HepG2 (cell line): ENCODE measurements around the gene SHANK2. TPM values are rescaled to one million over a fixed set of nuclear protein-coding genes. Genes with fewer than 3 reads are reported as not detected.

Source experiments
- CREM ChIP-seq, 2 experiments: sonication (generic) in 1 of 2; formaldehyde crosslinking in 1 of 2; IDR thresholded peaks; 2 replicates each; pipeline versions ENCODE4 v1.4.0 to v1.6.1; 2016 to 2020; ENCODE audit warnings: antibody characterized with exemption in 1 of 2, mild to moderate bottlenecking in 1 of 2, missing genetic modification reagents in 1 of 2
- DNMT3B ChIP-seq: conservative IDR thresholded peaks from 2 replicates; pipeline ENCODE4 v1.6.1; 2016; ENCODE audit warnings: missing biosample characterization, control low read depth
- EEA1 ChIP-seq: sonication (generic); formaldehyde crosslinking; IDR thresholded peaks from 2 replicates; pipeline ENCODE4 v1.5.1; 2020; ENCODE audit warnings: mild to moderate bottlenecking, missing genetic modification reagents, borderline replicate concordance
- FOSL2 ChIP-seq: sonication (generic); formaldehyde crosslinking; IDR thresholded peaks from 2 replicates; pipeline ENCODE4 v1.4.0; 2020; ENCODE audit warnings: missing genetic modification reagents
- GFI1 ChIP-seq: sonication (generic); formaldehyde crosslinking; IDR thresholded peaks from 2 replicates; pipeline ENCODE4 v1.5.0; 2020; ENCODE audit warnings: missing genetic modification reagents, mild to moderate bottlenecking, borderline replicate concordance
- GLI4 ChIP-seq: sonication (generic); formaldehyde crosslinking; IDR thresholded peaks from 2 replicates; pipeline ENCODE4 v1.5.1; 2020; ENCODE audit warnings: missing genetic modification reagents, mild to moderate bottlenecking, moderate library complexity, borderline replicate concordance
- HNRNPK ChIP-seq: fragments of 200-400 bp; formaldehyde crosslinking; IDR thresholded peaks from 2 replicates; pipeline ENCODE4 v1.6.1; 2018; ENCODE audit warnings: low read length, low read depth, moderate library complexity, mild to moderate bottlenecking; ENCODE audit not compliant: poor library complexity, severe bottlenecking
- HOXA9 ChIP-seq: sonication (generic); formaldehyde crosslinking; IDR thresholded peaks from 2 replicates; pipeline ENCODE4 v1.8.1; 2022; ENCODE audit warnings: missing genetic modification reagents, mild to moderate bottlenecking, moderate library complexity, borderline replicate concordance
- MEIS1 ChIP-seq: sonication (generic); formaldehyde crosslinking; IDR thresholded peaks from 2 replicates; pipeline ENCODE4 v1.9.0; 2021; ENCODE audit warnings: mild to moderate bottlenecking, missing genetic modification reagents, moderate library complexity, borderline replicate concordance
- MTA3 ChIP-seq: sonication (generic); formaldehyde crosslinking; IDR thresholded peaks from 2 replicates; pipeline ENCODE4 v1.4.0; 2020; ENCODE audit warnings: missing genetic modification reagents
- MZF1 ChIP-seq: sonication (generic); formaldehyde crosslinking; IDR thresholded peaks from 2 replicates; pipeline ENCODE4 v1.8.1; 2023; ENCODE audit warnings: mild to moderate bottlenecking, missing genetic modification reagents, borderline replicate concordance
- NBN ChIP-seq: fragments of 450-650 bp; conservative IDR thresholded peaks from 2 replicates; pipeline ENCODE4 v1.6.1; 2017
- NR2F6 ChIP-seq, 2 experiments: IDR thresholded peaks; 2 replicates each; pipeline ENCODE4 v1.6.1; 2016; ENCODE audit warnings: antibody characterized with exemption in 1 of 2, mild to moderate bottlenecking in 1 of 2
- SOX13 ChIP-seq, 3 experiments: fragments of 450-650 bp in 1 of 3; sonication (generic) in 1 of 3; formaldehyde crosslinking in 1 of 3; IDR thresholded peaks in 2 of 3; conservative IDR thresholded peaks in 1 of 3; 2 replicates each; pipeline versions ENCODE4 v1.5.0 to v1.6.1; 2016 to 2020; ENCODE audit warnings: antibody characterized with exemption in 1 of 3, mild to moderate bottlenecking in 1 of 3, missing compliant biosample characterization in 1 of 3, missing genetic modification reagents in 1 of 3, moderate library complexity in 1 of 3
- SP140L ChIP-seq: sonication (generic); formaldehyde crosslinking; IDR thresholded peaks from 2 replicates; pipeline ENCODE4 v1.4.0; 2020; ENCODE audit warnings: missing genetic modification reagents, borderline replicate concordance
- SP2 ChIP-seq: sonication (generic); formaldehyde crosslinking; IDR thresholded peaks from 2 replicates; pipeline ENCODE4 v1.5.1; 2020; ENCODE audit warnings: mild to moderate bottlenecking, missing genetic modification reagents
- TEAD3 ChIP-seq: optimal IDR thresholded peaks from 2 replicates; pipeline ENCODE3; 2016; ENCODE audit warnings: borderline replicate concordance
- ZBTB8A ChIP-seq: sonication (generic); formaldehyde crosslinking; IDR thresholded peaks from 2 replicates; pipeline ENCODE4 v1.4.0; 2020; ENCODE audit warnings: mild to moderate bottlenecking, low read depth, missing genetic modification reagents, borderline replicate concordance
- ZFP1 ChIP-seq: IDR thresholded peaks from 2 replicates; pipeline ENCODE4 v1.6.1; 2016
- ZKSCAN8 ChIP-seq: IDR thresholded peaks from 2 replicates; pipeline ENCODE4 v1.6.1; 2016; ENCODE audit warnings: borderline replicate concordance, missing genetic modification reagents, missing compliant biosample characterization
- ZNF296 ChIP-seq: sonication (generic); formaldehyde crosslinking; conservative IDR thresholded peaks from 2 replicates; pipeline ENCODE4 v1.5.0; 2020; ENCODE audit warnings: mild to moderate bottlenecking, missing genetic modification reagents
- ZNF333 ChIP-seq: sonication (generic); formaldehyde crosslinking; IDR thresholded peaks from 2 replicates; pipeline ENCODE4 v1.4.0; 2020; ENCODE audit warnings: mild to moderate bottlenecking, missing genetic modification reagents, borderline replicate concordance
- ZNF343 ChIP-seq: sonication (generic); formaldehyde crosslinking; IDR thresholded peaks from 2 replicates; pipeline ENCODE4 v1.4.0; 2020; ENCODE audit warnings: mild to moderate bottlenecking, missing genetic modification reagents
- ZNF777 ChIP-seq: sonication (generic); formaldehyde crosslinking; IDR thresholded peaks from 2 replicates; pipeline ENCODE4 v1.4.0; 2020; ENCODE audit warnings: missing genetic modification reagents
- ZNF891 ChIP-seq: sonication (generic); formaldehyde crosslinking; IDR thresholded peaks from 2 replicates; pipeline ENCODE4 v1.5.0; 2020; ENCODE audit warnings: mild to moderate bottlenecking, missing genetic modification reagents
- polyA plus RNA-seq, 8 experiments: library from polyadenylated mRNA; depleted of rRNA in 3 of 8; stranded (reverse) in 7 of 8; unstranded in 1 of 8; fragments of >200 nt; fragmentation: Illumina TruSeq in 4 of 8; extraction: Trizol in 4 of 8; gene quantifications; 2 replicates each; pipeline versions ENCODE4 v1.2.1 to v1.2.3, GENCODE V29; 2011 to 2016; ENCODE audit warnings: low read depth in 4 of 8, missing spikeins in 1 of 8, mixed read lengths in 1 of 8; ENCODE audit not compliant: insufficient read depth in 1 of 8
- total RNA-seq, 5 experiments: library from RNA; depleted of rRNA; stranded (reverse); fragments of >200 nt; fragmentation: Illumina TruSeq; extraction: Trizol; gene quantifications; 2 replicates each; pipeline ENCODE4 v1.2.3, GENCODE V29; 2016; ENCODE audit warnings: low read depth in 1 of 5
- TF ChIP-seq, protein P1 (sequence below): sonication (generic); formaldehyde crosslinking; IDR thresholded peaks from 2 replicates; pipeline ENCODE4 v1.4.0; 2020; ENCODE audit warnings: missing genetic modification reagents
- TF ChIP-seq, protein P2 (sequence below): sonication (generic); formaldehyde crosslinking; IDR thresholded peaks from 2 replicates; pipeline ENCODE4 v1.4.0; 2020; ENCODE audit warnings: missing genetic modification reagents, borderline replicate concordance

SHANK2 gene
- total and polyA plus RNA-seq, 2 of the 13 experiments (the other 11 are each of a cell fraction or from before 2014, with no cell fraction given) = 10.2 to 13.0 TPM

DNA sequence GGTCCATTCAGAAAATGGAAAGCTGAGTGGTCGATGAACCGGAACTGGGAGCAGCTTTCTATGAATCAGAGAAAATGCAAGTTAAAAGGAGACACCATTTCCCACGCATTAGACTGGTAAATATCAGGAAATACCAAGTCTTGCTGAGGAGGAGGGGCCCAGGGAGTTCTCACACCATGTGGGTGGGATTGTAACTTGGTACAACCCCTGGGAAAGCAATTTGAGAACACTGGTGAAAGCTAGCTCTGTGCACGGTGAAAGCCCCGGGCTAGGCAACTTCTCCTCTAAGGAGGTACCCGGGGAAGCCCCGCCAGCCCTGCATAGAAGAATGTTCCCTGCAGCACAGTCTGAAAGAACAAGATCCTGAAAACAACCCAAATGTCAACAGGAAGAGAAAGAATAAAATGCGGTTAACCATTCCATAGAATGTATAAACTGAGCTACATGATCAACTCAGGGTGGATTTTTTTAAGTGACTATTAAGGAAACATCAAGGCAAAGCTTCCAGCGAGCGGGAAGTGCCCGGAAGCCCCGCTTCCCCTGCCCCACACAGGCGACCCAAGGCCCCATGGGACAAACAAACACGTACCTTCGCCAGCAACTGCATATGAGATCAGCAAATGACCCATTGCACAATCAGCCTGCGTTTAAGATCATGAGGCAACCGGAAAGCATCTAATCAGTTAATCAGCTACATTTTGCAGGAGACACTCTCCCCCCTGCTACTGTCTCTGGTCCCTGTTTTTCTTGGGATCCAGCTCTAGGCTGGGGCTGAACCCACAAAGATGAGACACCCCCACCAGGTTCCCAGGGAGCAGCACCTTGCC is 11.3 kb downstream of the SHANK2 start (continued):
- TF ChIP-seq SOX13 (IDR thresholded peaks at IDR 0.05) = peak; percentile 72; the same call in 1 of the 2 replicates
- peak in 1 of 2 experiments; percentile 83; a peak in 2 of 4 replicates for TF ChIP-seq SOX13 (CRISPR knock-in tag; conservative IDR thresholded peaks at IDR 0.05 in 1 of 2, IDR thresholded peaks at IDR 0.05 in 1 of 2)
- TF ChIP-seq TEAD3 (CRISPR knock-in tag) = peak; percentile 85
- no peak for TF ChIP-seq EEA1
- peak; percentile 76 for TF ChIP-seq CREM (IDR thresholded peaks at IDR 0.05)
- no peak for TF ChIP-seq CREM (CRISPR knock-in tag; IDR thresholded peaks at IDR 0.05)
- no peak for TF ChIP-seq ZNF777
- peak; percentile 38; the same call in 1 of the 2 replicates for TF ChIP-seq GFI1 (CRISPR knock-in tag)
- TF ChIP-seq MZF1 (CRISPR knock-in tag) = no peak
- TF ChIP-seq FOSL2 (CRISPR knock-in tag) = peak; percentile 87
- no peak; the same call in 1 of the 2 replicates for TF ChIP-seq ZNF333 (CRISPR knock-in tag)
- TF ChIP-seq ZBTB8A (CRISPR knock-in tag) = no peak
- no peak for TF ChIP-seq GLI4 (CRISPR knock-in tag)
- TF ChIP-seq DNMT3B (CRISPR knock-in tag) = peak; percentile 94
- 0 out of 2 replicates have a peak, but pooled peaks have one; percentile 35 for TF ChIP-seq ZNF343 (CRISPR knock-in tag)
- TF ChIP-seq HNRNPK = no peak
- TF ChIP-seq SP140L (CRISPR knock-in tag) = 0 out of 2 replicates have a peak, but pooled peaks have one; percentile 57
- no peak for TF ChIP-seq MTA3 (CRISPR knock-in tag)
- TF ChIP-seq ZFP1 (CRISPR knock-in tag) = 0 out of 2 replicates have a peak, but pooled peaks have one; percentile 80
- no peak for TF ChIP-seq HOXA9 (CRISPR knock-in tag)
- TF ChIP-seq, protein P1, sequence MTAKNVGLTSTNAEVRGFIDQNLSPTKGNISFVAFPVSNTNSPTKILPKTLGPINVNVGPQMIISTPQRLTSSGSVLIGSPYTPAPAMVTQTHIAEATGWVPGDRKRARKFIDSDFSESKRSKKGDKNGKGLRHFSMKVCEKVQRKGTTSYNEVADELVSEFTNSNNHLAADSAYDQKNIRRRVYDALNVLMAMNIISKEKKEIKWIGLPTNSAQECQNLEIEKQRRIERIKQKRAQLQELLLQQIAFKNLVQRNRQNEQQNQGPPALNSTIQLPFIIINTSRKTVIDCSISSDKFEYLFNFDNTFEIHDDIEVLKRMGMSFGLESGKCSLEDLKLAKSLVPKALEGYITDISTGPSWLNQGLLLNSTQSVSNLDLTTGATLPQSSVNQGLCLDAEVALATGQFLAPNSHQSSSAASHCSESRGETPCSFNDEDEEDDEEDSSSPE (CRISPR knock-in tag) = peak; percentile 77
- TF ChIP-seq, protein P2, sequence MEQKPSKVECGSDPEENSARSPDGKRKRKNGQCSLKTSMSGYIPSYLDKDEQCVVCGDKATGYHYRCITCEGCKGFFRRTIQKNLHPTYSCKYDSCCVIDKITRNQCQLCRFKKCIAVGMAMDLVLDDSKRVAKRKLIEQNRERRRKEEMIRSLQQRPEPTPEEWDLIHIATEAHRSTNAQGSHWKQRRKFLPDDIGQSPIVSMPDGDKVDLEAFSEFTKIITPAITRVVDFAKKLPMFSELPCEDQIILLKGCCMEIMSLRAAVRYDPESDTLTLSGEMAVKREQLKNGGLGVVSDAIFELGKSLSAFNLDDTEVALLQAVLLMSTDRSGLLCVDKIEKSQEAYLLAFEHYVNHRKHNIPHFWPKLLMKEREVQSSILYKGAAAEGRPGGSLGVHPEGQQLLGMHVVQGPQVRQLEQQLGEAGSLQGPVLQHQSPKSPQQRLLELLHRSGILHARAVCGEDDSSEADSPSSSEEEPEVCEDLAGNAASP (CRISPR knock-in tag) = peak; percentile 73; the same call in 1 of the 2 replicates
- TF ChIP-seq NBN = no peak
- peak; percentile 82 for TF ChIP-seq ZKSCAN8
- TF ChIP-seq ZNF296 (CRISPR knock-in tag) = no peak
- TF ChIP-seq MEIS1 = peak; percentile 75; the same call in 1 of the 2 replicates
- peak; percentile 85 for TF ChIP-seq NR2F6 (IDR thresholded peaks at IDR 0.05)
- TF ChIP-seq NR2F6 (CRISPR knock-in tag; IDR thresholded peaks at IDR 0.05) = peak; percentile 93
- TF ChIP-seq ZNF891 = peak; percentile 35; the same call in 1 of the 2 replicates
- no peak for TF ChIP-seq SP2 (CRISPR knock-in tag)
